NK-92 treated with Interleukin-12 subunit alpha and Interleukin-12 subunit beta, amount 100 ng/mL, for 24 hours (cell line): ENCODE data around the gene STEAP1.
"Not testable (repeated sequence)": the region's sequence is repeated elsewhere in the genome, so short reads cannot be mapped to it uniquely, and the experiment has no call there.

Experiments
- DNase-seq: peaks from one replicate; lab custom pipeline; 2025; lab: John Stamatoyannopoulos, UW

The STEAP1 gene

GRCh38 chr7:90153943-90154771 lies at the start of gene STEAP1:
TSS of gene STEAP1 (plus strand) at chr7:90154469. CDS start at chr7:90159789, 5,320 bp downstream.
- not testable (repeated sequence) for DNase-seq

GRCh38 chr7:90114972-90115371 lies 39.3 kb upstream of the STEAP1 start:
- DNase-seq, result not testable (repeated sequence)

GRCh38 chr7:90118551-90119177 lies 35.6 kb upstream of the STEAP1 start:
- DNase-seq, result not testable (repeated sequence)

GRCh38 chr7:90119178-90119971 lies 34.9 kb upstream of the STEAP1 start:
- no peak for DNase-seq

- not testable (repeated sequence) for DNase-seq
These were observed 34.1 kb upstream of the STEAP1 start for GRCh38 chr7:90120205-90120604.

GRCh38 chr7:90131746-90132145 lies 22.5 kb upstream of the STEAP1 start:
- not testable (repeated sequence) for DNase-seq

GRCh38 chr7:90147079-90147960 lies 6.9 kb upstream of the STEAP1 start:
- DNase-seq, result not testable (repeated sequence)

GRCh38 chr7:90149428-90149827 lies 4.8 kb upstream of the STEAP1 start:
- peak; percentile 32 for DNase-seq

GRCh38 chr7:90151884-90152283 lies 2.4 kb upstream of the STEAP1 start:
- not testable (repeated sequence) for DNase-seq

- DNase-seq, result not testable (repeated sequence)
These were observed 1.5 kb upstream of the STEAP1 start for GRCh38 chr7:90152642-90153253.

- DNase-seq, result no peak
These were observed 937 bp downstream of the STEAP1 start for GRCh38 chr7:90155206-90155605.

GRCh38 chr7:90157331-90157730 lies 3.1 kb downstream of the STEAP1 start:
- not testable (repeated sequence) for DNase-seq

- DNase-seq, result not testable (repeated sequence)
These were observed 3.6 kb downstream of the STEAP1 start for GRCh38 chr7:90157761-90158350.

- no peak for DNase-seq
These were observed 9.3 kb downstream of the STEAP1 start for GRCh38 chr7:90163534-90163933.

GRCh38 chr7:90165724-90166123 lies 11.5 kb downstream of the STEAP1 start:
- DNase-seq, result no peak

- no peak for DNase-seq
These were observed 11.9 kb downstream of the STEAP1 start for GRCh38 chr7:90166153-90166552.

- DNase-seq, result no peak
These were observed 13.1 kb downstream of the STEAP1 start for GRCh38 chr7:90167361-90167760.

- DNase-seq, result no peak
These were observed 15.6 kb downstream of the STEAP1 start for GRCh38 chr7:90169891-90170290.

GRCh38 chr7:90172121-90172520 lies 17.9 kb downstream of the STEAP1 start:
- DNase-seq, result no peak

- no peak for DNase-seq
These were observed 18.4 kb downstream of the STEAP1 start for GRCh38 chr7:90172624-90173023.
